Measurements from ENCODE around the gene MCMBP. TPM values are rescaled to one million over a fixed set of nuclear protein-coding genes. Genes with fewer than 3 reads are reported as not detected.

The MCMBP gene
- total RNA-seq, 3 donors from 2014 or later: 49.9 to 56.4 (median 52.2) TPM

DNA sequence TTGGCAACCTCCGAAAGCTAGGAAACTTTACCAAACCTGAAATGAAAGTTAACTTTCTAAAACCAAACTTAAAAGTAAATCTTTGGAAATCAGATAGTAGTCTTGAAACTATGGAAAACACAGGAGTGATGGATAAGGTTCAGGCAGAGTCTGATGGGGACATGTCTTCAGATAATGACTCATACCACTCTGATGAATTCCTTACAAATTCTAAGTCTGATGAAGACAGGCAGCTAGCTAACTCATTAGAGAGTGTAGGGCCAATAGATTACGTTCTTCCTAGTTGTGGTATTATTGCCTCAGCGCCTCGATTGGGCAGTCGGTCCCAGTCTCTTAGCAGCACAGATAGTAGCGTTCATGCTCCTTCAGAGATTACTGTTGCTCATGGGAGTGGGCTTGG lies 45.9 kb downstream of the MCMBP start:
- no peaks in the 10 kb centered on the region for H3K9me3 ChIP-seq
- no peaks in the 10 kb centered on the region for H3K4me1 ChIP-seq
- intact Hi-C loops (cut with DNase I; ENCODE audit: low total_unique reads): no loop called here
- no peak for DNase-seq (ENCODE audit: low spot score in 2 of 2)
- no peak for TF ChIP-seq POLR2A (IDR thresholded peaks at IDR 0.05)
- no peak for TF ChIP-seq POLR2AphosphoS5 (IDR thresholded peaks at IDR 0.05)
- TF ChIP-seq, protein P1, sequence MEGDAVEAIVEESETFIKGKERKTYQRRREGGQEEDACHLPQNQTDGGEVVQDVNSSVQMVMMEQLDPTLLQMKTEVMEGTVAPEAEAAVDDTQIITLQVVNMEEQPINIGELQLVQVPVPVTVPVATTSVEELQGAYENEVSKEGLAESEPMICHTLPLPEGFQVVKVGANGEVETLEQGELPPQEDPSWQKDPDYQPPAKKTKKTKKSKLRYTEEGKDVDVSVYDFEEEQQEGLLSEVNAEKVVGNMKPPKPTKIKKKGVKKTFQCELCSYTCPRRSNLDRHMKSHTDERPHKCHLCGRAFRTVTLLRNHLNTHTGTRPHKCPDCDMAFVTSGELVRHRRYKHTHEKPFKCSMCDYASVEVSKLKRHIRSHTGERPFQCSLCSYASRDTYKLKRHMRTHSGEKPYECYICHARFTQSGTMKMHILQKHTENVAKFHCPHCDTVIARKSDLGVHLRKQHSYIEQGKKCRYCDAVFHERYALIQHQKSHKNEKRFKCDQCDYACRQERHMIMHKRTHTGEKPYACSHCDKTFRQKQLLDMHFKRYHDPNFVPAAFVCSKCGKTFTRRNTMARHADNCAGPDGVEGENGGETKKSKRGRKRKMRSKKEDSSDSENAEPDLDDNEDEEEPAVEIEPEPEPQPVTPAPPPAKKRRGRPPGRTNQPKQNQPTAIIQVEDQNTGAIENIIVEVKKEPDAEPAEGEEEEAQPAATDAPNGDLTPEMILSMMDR (IDR thresholded peaks at IDR 0.05): no peak
- no peak overlapping the region for H3K4me3 ChIP-seq
- peaks cover 4% of the 10 kb centered on the region for H3K36me3 ChIP-seq
- H3K27me3 ChIP-seq: no peaks in the 10 kb centered on the region
- no peak overlapping the region for H3K27ac ChIP-seq

DNA sequence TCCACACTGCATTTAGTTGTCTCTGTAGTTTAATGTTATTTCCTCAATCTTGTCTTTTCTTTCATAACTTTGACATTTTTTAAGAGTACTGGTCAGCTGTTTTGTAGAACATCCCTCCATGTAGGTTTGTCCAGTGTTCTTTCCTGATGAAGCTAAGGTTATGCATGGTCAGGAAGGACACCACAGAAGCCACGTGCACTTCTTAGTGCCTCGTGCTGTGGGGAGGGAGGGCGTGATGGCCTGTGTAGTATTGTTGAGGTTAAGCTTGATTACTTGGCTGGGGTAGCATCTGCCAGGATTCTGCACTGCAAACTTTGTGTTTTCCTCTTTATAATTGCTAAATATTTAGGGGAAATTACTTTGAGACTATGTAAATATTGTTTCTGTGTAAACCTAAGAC lies 48.3 kb downstream of the MCMBP start:
- intact Hi-C loops (cut with DNase I; ENCODE audit: low total_unique reads): no loop called here
- no peaks in the 10 kb centered on the region for H3K9me3 ChIP-seq
- H3K27ac ChIP-seq: no peak overlapping the region
- TF ChIP-seq, protein P1 (IDR thresholded peaks at IDR 0.05): no peak
- TF ChIP-seq POLR2A (IDR thresholded peaks at IDR 0.05) (no peak), POLR2AphosphoS5 (IDR thresholded peaks at IDR 0.05) (no peak)
- no peak overlapping the region for H3K4me3 ChIP-seq
- no peak for DNase-seq (ENCODE audit: low spot score in 2 of 2)
- H3K36me3 ChIP-seq: peaks cover under 1% of the 10 kb centered on the region
- H3K27me3 ChIP-seq: no peaks in the 10 kb centered on the region
- no peaks in the 10 kb centered on the region for H3K4me1 ChIP-seq

DNA sequence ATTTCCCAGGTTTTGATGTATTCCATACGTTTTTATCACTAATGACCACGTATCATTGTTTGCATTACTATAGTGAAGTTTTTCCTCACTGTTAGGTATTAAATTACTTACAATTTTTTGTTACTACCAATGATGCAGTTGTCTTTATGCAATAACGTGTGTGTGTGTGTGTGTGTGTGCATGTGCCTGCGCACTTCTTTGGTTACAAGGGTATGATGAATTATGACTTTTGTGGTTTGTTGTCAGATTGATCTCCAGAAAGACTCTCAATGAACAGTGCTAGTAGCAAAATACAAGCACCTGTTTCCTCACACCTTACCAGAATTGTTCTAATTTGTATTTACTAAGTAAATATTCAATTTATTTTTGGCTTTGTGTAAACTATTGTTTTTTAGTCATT lies 51.5 kb downstream of the MCMBP start:
- no peak overlapping the region for H3K4me3 ChIP-seq
- intact Hi-C loops (cut with DNase I; ENCODE audit: low total_unique reads): no loop called here
- H3K36me3 ChIP-seq: no peaks in the 10 kb centered on the region

DNA sequence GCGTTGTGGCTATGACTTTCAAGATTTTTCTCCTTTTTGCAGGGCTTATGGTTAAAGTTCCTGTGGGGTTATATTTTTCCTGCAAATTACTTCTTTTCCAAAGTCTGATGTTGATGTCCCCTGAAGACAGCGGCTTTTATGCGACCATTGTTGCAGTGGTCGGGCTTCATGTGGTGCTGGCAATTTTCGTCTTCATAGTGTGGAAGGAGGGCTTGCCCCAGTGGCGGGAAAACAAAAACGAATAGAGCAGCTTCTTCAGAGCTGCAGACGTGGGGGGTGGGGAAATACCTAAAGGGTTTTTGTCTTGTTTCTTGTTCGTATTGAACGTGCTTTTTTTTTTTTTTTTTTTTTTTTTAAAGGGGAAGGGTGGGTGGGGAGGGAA lies 53.8 kb downstream of the MCMBP start:
- no peak for TF ChIP-seq POLR2A (IDR thresholded peaks at IDR 0.05)
- TF ChIP-seq, protein P1 (IDR thresholded peaks at IDR 0.05): no peak
- no peak for TF ChIP-seq POLR2AphosphoS5 (IDR thresholded peaks at IDR 0.05)
- peak overlapping the region; percentile 23 to 60 (median 52) for H3K4me3 ChIP-seq
- DNase-seq (ENCODE audit: low spot score in 2 of 2): no peak
- H3K9me3 ChIP-seq: no peaks in the 10 kb centered on the region
- intact Hi-C loops (cut with DNase I; ENCODE audit: low total_unique reads): no loop called here
- H3K27ac ChIP-seq: no peak overlapping the region
- no peaks in the 10 kb centered on the region for H3K36me3 ChIP-seq
- H3K27me3 ChIP-seq: no peaks in the 10 kb centered on the region
- no peaks in the 10 kb centered on the region for H3K4me1 ChIP-seq

More for the DNA sequence above, 51.5 kb downstream of the MCMBP start:
- no peak overlapping the region for H3K27ac ChIP-seq
- H3K27me3 ChIP-seq: no peaks in the 10 kb centered on the region
- H3K4me1 ChIP-seq: no peaks in the 10 kb centered on the region
- no peak for DNase-seq (ENCODE audit: low spot score in 2 of 2)
- TF ChIP-seq, protein P1 (IDR thresholded peaks at IDR 0.05): no peak
- TF ChIP-seq POLR2A (IDR thresholded peaks at IDR 0.05) (no peak), POLR2AphosphoS5 (IDR thresholded peaks at IDR 0.05) (no peak)
- H3K9me3 ChIP-seq: no peaks in the 10 kb centered on the region

DNA sequence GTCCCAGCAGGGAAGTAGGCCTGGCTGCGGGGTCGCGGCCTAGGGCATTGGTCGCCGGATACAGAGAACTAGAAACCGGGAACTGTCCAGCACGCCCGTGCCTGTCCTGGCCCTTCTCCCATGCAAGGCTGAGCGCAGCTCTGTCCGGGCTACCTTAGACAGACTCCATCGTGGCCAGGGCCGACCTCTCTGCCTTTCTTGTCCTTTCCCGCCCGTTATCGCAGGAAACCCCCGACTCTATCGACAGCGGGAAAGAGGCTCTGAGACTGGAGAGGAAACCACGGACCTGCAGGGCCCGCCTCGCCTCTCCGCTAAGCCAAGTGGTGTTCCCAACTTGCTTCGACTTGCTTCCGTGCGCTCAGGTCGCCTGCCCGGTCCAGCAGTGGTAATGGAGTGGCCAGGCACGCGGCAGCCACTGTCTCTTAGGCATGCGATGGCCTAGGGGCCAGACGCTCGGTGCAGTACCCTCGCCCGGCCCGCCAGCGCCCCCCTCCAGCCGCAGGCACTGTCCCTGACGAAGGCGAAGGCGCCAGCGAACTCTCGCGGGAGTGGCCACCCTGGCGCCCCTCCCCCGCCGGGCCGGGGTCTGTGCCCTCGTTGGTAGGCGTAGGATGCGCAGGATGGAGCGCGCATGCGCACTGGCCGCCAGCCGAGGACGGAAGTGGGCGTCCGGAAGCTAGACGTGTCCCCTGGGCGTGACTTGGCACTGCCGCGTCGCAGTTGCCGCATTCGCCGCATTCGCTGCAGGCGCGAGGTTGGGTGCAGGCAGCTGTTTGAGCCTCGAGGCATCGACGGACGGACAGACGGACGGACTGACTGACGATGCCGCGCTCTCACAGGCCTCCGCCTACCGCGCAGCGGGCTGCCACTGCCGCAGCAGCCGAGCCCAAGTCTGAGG lies 54.4 kb downstream of the MCMBP start:
- Histone ChIP-seq H3K4me3 (peak overlapping the region; percentile 23 to 60 (median 52)), H3K4me1 (no peaks in the 10 kb centered on the region), H3K9me3 (no peaks in the 10 kb centered on the region), H3K27ac (peak overlapping the region in 1 of 2 donors; percentile 44), H3K27me3 (no peaks in the 10 kb centered on the region), H3K36me3 (no peaks in the 10 kb centered on the region)
- intact Hi-C loops (cut with DNase I; ENCODE audit: low total_unique reads): no loop called here
- peak in 2 of 3 donors; percentile 13 to 44 for TF ChIP-seq POLR2AphosphoS5 (IDR thresholded peaks at IDR 0.05)
- TF ChIP-seq POLR2A (IDR thresholded peaks at IDR 0.05): no peak
- peak; percentile 60 to 69 for DNase-seq (ENCODE audit: low spot score in 2 of 2)
